DOHH2 (cell line): Measurements from ENCODE around the gene ACSS3.

ENCODE experiments used
- H3F3A ChIP-seq: fragments of 200-600 bp; sonication (generic), shearing (Covaris generic); 2 replicates; pipeline ENCODE4 v1.6.0; 2016; ENCODE audit warnings: antibody characterized with exemption, mild to moderate bottlenecking; ENCODE audit not compliant: control insufficient read depth, insufficient read depth
- H3K27ac ChIP-seq: fragments of 200-600 bp; sonication (generic); 2 replicates; pipeline ENCODE4 v1.5.1; 2014; ENCODE audit warnings: low read depth, mild to moderate bottlenecking, low read length, moderate library complexity
- H3K27me3 ChIP-seq: fragments of 200-600 bp; sonication (generic); 2 replicates; pipeline ENCODE4 v1.6.1; 2014; ENCODE audit warnings: mild to moderate bottlenecking, low read length, mixed read lengths; ENCODE audit not compliant: control insufficient read depth
- H3K36me3 ChIP-seq: fragments of 200-600 bp; sonication (generic); 2 replicates; pipeline ENCODE4 v1.6.1; 2014; ENCODE audit warnings: mild to moderate bottlenecking, low read length, moderate library complexity, mixed read lengths; ENCODE audit not compliant: control insufficient read depth
- H3K4me1 ChIP-seq: fragments of 200-600 bp; sonication (generic); 2 replicates; pipeline ENCODE4 v1.6.1; 2014; ENCODE audit warnings: mild to moderate bottlenecking, low read length, mixed read lengths; ENCODE audit not compliant: control insufficient read depth
- H3K4me2 ChIP-seq: fragments of 200-600 bp; sonication (generic); 2 replicates; pipeline ENCODE4 v1.6.0; 2014; ENCODE audit warnings: mild to moderate bottlenecking, low read length, moderate library complexity
- H3K4me3 ChIP-seq: fragments of 200-600 bp; sonication (generic); 2 replicates; pipeline ENCODE4 v1.5.1; 2014; ENCODE audit warnings: mild to moderate bottlenecking, low read length, mixed read lengths
- H3K79me2 ChIP-seq: fragments of 200-600 bp; sonication (generic); 2 replicates; pipeline ENCODE4 v1.6.1; 2014; ENCODE audit warnings: mild to moderate bottlenecking, low read length, mixed read lengths; ENCODE audit not compliant: control insufficient read depth
- H3K9me2 ChIP-seq: fragments of 200-600 bp; sonication (generic); replicated peaks from 2 replicates; pipeline ENCODE4 v1.6.1; 2014; ENCODE audit warnings: mild to moderate bottlenecking, low read length, mixed read lengths; ENCODE audit not compliant: control insufficient read depth
- H3K9me3 ChIP-seq: fragments of 200-600 bp; sonication (generic); 2 replicates; pipeline ENCODE4 v1.6.1; 2014; ENCODE audit warnings: antibody characterized with exemption, low read length, mixed read lengths; ENCODE audit not compliant: control insufficient read depth, insufficient read depth
- H4K20me1 ChIP-seq: fragments of 200-600 bp; sonication (generic); 2 replicates; pipeline ENCODE4 v1.6.0; 2014; ENCODE audit warnings: low read depth, mild to moderate bottlenecking, antibody characterized with exemption, low read length, moderate library complexity; ENCODE audit not compliant: control insufficient read depth, insufficient read depth
- CTCF ChIP-seq: fragments of 200-600 bp; sonication (generic); IDR thresholded peaks from one replicate; pipeline ENCODE4 v1.5.1; 2014; ENCODE audit warnings: antibody characterized with exemption, mild to moderate bottlenecking, low read depth, low read length; ENCODE audit not compliant: poor library complexity, severe bottlenecking
- EZH2phosphoT487 ChIP-seq: fragments of 200-600 bp; sonication (generic); IDR thresholded peaks from 2 replicates; pipeline ENCODE4 v1.6.1; 2017; ENCODE audit warnings: borderline replicate concordance, mild to moderate bottlenecking, antibody characterized with exemption, low read length, moderate library complexity, mixed read lengths

The ACSS3 gene

GRCh38 chr12:81077329-81077685, 572 bp upstream of the ACSS3 start:
- H3K4me2 ChIP-seq, result no peak overlapping the region
- H4K20me1 ChIP-seq, result no peaks in the 10 kb centered on the region
- H3K4me3 ChIP-seq, result no peak overlapping the region
- no peaks in the 10 kb centered on the region for H3K36me3 ChIP-seq
- H3K4me1 ChIP-seq, result no peaks in the 10 kb centered on the region
- no peak overlapping the region for H3K27ac ChIP-seq
- H3K9me3 ChIP-seq, result peaks cover 4% of the 10 kb centered on the region; the same call in 1 of the 2 replicates
- TF ChIP-seq EZH2phosphoT487 (no peak), CTCF (no peak)
- no peaks in the 10 kb centered on the region for H3K27me3 ChIP-seq
- H3K9me2 ChIP-seq, result no peaks in the 10 kb centered on the region
- no peaks in the 10 kb centered on the region for H3F3A ChIP-seq
- no peaks in the 10 kb centered on the region for H3K79me2 ChIP-seq

- no peaks in the 10 kb centered on the region for H3K4me1 ChIP-seq
- peaks cover 4% of the 10 kb centered on the region; the same call in 1 of the 2 replicates for H3K9me3 ChIP-seq
- no peaks in the 10 kb centered on the region for H3F3A ChIP-seq
- H3K9me2 ChIP-seq, result no peaks in the 10 kb centered on the region
- H3K36me3 ChIP-seq, result no peaks in the 10 kb centered on the region
- H3K27ac ChIP-seq, result no peak overlapping the region
- H3K27me3 ChIP-seq, result no peaks in the 10 kb centered on the region
- no peaks in the 10 kb centered on the region for H3K79me2 ChIP-seq
- no peaks in the 10 kb centered on the region for H4K20me1 ChIP-seq
- H3K4me2 ChIP-seq, result no peak overlapping the region
- H3K4me3 ChIP-seq, result no peak overlapping the region
- TF ChIP-seq CTCF, result no peak
- no peak for TF ChIP-seq EZH2phosphoT487
Observed at GRCh38 chr12:81078469-81079196, 754 bp downstream of the ACSS3 start.

- Histone ChIP-seq H3K4me3 (no peak overlapping the region), H3K36me3 (no peaks in the 10 kb centered on the region), H3K79me2 (no peaks in the 10 kb centered on the region), H3K27me3 (no peaks in the 10 kb centered on the region), H4K20me1 (no peaks in the 10 kb centered on the region), H3K4me2 (no peak overlapping the region), H3K9me3 (peaks cover 4% of the 10 kb centered on the region; the same call in 1 of the 2 replicates), H3K27ac (no peak overlapping the region), H3K4me1 (no peaks in the 10 kb centered on the region), H3K9me2 (no peaks in the 10 kb centered on the region), H3F3A (no peaks in the 10 kb centered on the region)
- TF ChIP-seq CTCF (no peak), EZH2phosphoT487 (no peak)
Observed at GRCh38 chr12:81079280-81080076, 1.6 kb downstream of the ACSS3 start.
